Activated T-cell treated with anti-CD3 and anti-CD28 coated beads for 1 hour (primary cell): ENCODE results near the gene TASP1.
"Not testable (repeated sequence)": the region's sequence is repeated elsewhere in the genome, so short reads cannot be mapped to it uniquely, and the experiment has no call there.

Experiments
- DNase-seq: peaks from one replicate; pipeline ENCODE4 v3.0.0-alpha.2; 2020; ENCODE audit warnings: low read depth

The TASP1 gene

GRCh38 chr20:13493143-13493542 is 145.6 kb downstream of the TASP1 start:
- DNase-seq: no peak

- DNase-seq: no peak
Measured at GRCh38 chr20:13492001-13492481, 146.7 kb downstream of the TASP1 start.

- no peak for DNase-seq
Measured at GRCh38 chr20:13487202-13487601, 151.5 kb downstream of the TASP1 start.

GRCh38 chr20:13486694-13487093 is 152.0 kb downstream of the TASP1 start:
- DNase-seq: no peak

GRCh38 chr20:13485576-13485975 is 153.2 kb downstream of the TASP1 start:
- DNase-seq: no peak

- not testable (repeated sequence) for DNase-seq
Measured at GRCh38 chr20:13485019-13485418, 153.7 kb downstream of the TASP1 start.

- DNase-seq: not testable (repeated sequence)
Measured at GRCh38 chr20:13483472-13483871, 155.3 kb downstream of the TASP1 start.

- no peak for DNase-seq
Measured at GRCh38 chr20:13478366-13478765, 160.4 kb downstream of the TASP1 start.

- DNase-seq: no peak
Measured at GRCh38 chr20:13474467-13474866, 164.3 kb downstream of the TASP1 start.

- no peak for DNase-seq
Measured at GRCh38 chr20:13469262-13469661, 169.5 kb downstream of the TASP1 start.

- no peak for DNase-seq
Measured at GRCh38 chr20:13468166-13468565, 170.6 kb downstream of the TASP1 start.

GRCh38 chr20:13464702-13465101 is 174.0 kb downstream of the TASP1 start:
- no peak for DNase-seq

GRCh38 chr20:13461849-13462458 is 176.8 kb downstream of the TASP1 start:
- no peak for DNase-seq

- no peak for DNase-seq
Measured at GRCh38 chr20:13458860-13459451, 179.8 kb downstream of the TASP1 start.

- DNase-seq: no peak
Measured at GRCh38 chr20:13457487-13457886, 181.2 kb downstream of the TASP1 start.

GRCh38 chr20:13455713-13456112 is 183.0 kb downstream of the TASP1 start:
- no peak for DNase-seq

- DNase-seq: no peak
Measured at GRCh38 chr20:13453367-13453766, 185.4 kb downstream of the TASP1 start.

- no peak for DNase-seq
Measured at GRCh38 chr20:13452470-13453124, 186.1 kb downstream of the TASP1 start.

GRCh38 chr20:13449868-13450434 is 188.8 kb downstream of the TASP1 start:
- DNase-seq: no peak

- DNase-seq: no peak
Measured at GRCh38 chr20:13447385-13448180, 191.1 kb downstream of the TASP1 start.

GRCh38 chr20:13443690-13444089 is 195.0 kb downstream of the TASP1 start:
- no peak for DNase-seq

- DNase-seq: no peak
Measured at GRCh38 chr20:13442986-13443385, 195.7 kb downstream of the TASP1 start.
